HL-60 (cell line): ENCODE results near the gene TRIM63.

ENCODE experiments used
- POLR2AphosphoS5 ChIP-seq: IDR thresholded peaks from 2 replicates; pipeline ENCODE4 v1.6.1; 2012; ENCODE audit warnings: low read depth
- TF ChIP-seq, protein P1 (sequence below): IDR thresholded peaks from one replicate; pipeline ENCODE4 v1.5.1; 2011; ENCODE audit warnings: low read length, control low read depth, inconsistent platforms; ENCODE audit not compliant: insufficient read depth
- TF ChIP-seq, protein P2 (sequence below): IDR thresholded peaks from 2 replicates; pipeline ENCODE4 v1.6.1; 2012; ENCODE audit warnings: low read depth; ENCODE audit not compliant: insufficient replicate concordance

DNA sequence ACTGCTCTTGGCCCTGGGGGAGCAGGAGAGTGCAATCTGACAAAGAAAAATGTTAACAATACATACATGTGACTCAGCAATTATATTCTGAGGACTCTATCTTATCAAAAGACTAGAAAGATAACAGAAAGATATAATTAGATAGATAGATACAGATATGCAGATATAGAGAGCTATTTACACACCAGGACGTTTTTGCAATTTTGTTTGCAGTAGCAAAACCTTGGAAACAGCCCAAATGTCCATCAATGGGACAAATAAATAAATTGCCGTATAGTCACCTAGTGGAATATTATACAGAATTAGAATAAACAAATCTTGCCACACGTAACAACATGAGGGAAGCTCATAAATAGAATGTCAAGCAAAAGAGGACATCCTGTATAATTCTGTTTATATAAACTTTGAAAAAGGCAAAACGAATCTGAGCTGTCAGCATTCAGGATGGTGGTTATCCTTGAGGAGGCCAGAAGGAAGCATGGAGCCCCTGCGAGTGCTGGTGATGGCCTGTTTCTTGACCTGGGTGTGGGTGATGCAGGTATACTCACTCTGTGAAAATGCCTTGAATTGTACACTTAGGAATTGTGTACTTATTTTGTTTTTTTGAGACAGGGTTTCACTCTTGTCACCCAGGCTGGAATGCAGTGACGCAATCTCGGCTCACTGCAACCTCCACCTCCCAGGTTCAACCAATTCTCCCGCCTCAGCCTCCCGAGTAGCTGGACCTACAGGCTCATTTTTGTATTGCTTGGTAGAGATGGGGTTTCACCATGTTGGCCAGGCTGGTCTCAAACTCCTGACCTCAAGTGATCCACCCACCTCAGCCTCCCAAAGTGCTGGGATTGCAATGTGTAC lies 12.8 kb upstream of the TRIM63 start:
- TF ChIP-seq, protein P1, sequence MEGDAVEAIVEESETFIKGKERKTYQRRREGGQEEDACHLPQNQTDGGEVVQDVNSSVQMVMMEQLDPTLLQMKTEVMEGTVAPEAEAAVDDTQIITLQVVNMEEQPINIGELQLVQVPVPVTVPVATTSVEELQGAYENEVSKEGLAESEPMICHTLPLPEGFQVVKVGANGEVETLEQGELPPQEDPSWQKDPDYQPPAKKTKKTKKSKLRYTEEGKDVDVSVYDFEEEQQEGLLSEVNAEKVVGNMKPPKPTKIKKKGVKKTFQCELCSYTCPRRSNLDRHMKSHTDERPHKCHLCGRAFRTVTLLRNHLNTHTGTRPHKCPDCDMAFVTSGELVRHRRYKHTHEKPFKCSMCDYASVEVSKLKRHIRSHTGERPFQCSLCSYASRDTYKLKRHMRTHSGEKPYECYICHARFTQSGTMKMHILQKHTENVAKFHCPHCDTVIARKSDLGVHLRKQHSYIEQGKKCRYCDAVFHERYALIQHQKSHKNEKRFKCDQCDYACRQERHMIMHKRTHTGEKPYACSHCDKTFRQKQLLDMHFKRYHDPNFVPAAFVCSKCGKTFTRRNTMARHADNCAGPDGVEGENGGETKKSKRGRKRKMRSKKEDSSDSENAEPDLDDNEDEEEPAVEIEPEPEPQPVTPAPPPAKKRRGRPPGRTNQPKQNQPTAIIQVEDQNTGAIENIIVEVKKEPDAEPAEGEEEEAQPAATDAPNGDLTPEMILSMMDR, result no peak
- TF ChIP-seq POLR2AphosphoS5, result no peak
- TF ChIP-seq, protein P2, sequence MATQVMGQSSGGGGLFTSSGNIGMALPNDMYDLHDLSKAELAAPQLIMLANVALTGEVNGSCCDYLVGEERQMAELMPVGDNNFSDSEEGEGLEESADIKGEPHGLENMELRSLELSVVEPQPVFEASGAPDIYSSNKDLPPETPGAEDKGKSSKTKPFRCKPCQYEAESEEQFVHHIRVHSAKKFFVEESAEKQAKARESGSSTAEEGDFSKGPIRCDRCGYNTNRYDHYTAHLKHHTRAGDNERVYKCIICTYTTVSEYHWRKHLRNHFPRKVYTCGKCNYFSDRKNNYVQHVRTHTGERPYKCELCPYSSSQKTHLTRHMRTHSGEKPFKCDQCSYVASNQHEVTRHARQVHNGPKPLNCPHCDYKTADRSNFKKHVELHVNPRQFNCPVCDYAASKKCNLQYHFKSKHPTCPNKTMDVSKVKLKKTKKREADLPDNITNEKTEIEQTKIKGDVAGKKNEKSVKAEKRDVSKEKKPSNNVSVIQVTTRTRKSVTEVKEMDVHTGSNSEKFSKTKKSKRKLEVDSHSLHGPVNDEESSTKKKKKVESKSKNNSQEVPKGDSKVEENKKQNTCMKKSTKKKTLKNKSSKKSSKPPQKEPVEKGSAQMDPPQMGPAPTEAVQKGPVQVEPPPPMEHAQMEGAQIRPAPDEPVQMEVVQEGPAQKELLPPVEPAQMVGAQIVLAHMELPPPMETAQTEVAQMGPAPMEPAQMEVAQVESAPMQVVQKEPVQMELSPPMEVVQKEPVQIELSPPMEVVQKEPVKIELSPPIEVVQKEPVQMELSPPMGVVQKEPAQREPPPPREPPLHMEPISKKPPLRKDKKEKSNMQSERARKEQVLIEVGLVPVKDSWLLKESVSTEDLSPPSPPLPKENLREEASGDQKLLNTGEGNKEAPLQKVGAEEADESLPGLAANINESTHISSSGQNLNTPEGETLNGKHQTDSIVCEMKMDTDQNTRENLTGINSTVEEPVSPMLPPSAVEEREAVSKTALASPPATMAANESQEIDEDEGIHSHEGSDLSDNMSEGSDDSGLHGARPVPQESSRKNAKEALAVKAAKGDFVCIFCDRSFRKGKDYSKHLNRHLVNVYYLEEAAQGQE, result no peak
